Peyer's patch (tissue), 4 donors: ENCODE data around the gene PIGV. TPM values are rescaled to one million over a fixed set of nuclear protein-coding genes. Genes with fewer than 3 reads are reported as not detected.
"Not testable (repeated sequence)": the region's sequence is repeated elsewhere in the genome, so short reads cannot be mapped to it uniquely, and the experiment has no call there.

Experiments used
- DNase-seq, 3 donors: peaks; one replicate each; pipeline ENCODE4 v3.0.0-alpha.2; 2017 to 2019
- H3K27ac ChIP-seq, 4 donors: fragments of 200-600 bp; sonication (generic); one replicate each; pipeline ENCODE4 v1.5.1; 2016 to 2019
- H3K27me3 ChIP-seq, 2 donors: fragments of 200-600 bp; sonication (generic); one replicate each; pipeline ENCODE4 v1.5.1; 2019
- H3K36me3 ChIP-seq, 3 donors: fragments of 200-600 bp; sonication (generic); one replicate each; pipeline ENCODE4 v1.5.1; 2016 to 2019
- H3K4me1 ChIP-seq, 4 donors: fragments of 200-600 bp; sonication (generic); one replicate each; pipeline ENCODE4 v1.5.1; 2016 to 2019
- H3K4me3 ChIP-seq, 4 donors: fragments of 200-600 bp; sonication (generic); 1 replicate in 3 of 4; 2 replicates in 1 of 4; pipeline ENCODE4 v1.5.1; 2016 to 2019; ENCODE audit warnings: mild to moderate bottlenecking in 1 of 4
- H3K9me3 ChIP-seq, 4 donors: fragments of 200-600 bp; sonication (generic); one replicate each; pipeline ENCODE4 v1.5.1; 2016 to 2019; ENCODE audit warnings: mild to moderate bottlenecking in 1 of 4
- POLR2A ChIP-seq, 2 donors: fragments of 450-650 bp; IDR thresholded peaks; one replicate each; pipeline ENCODE4 v1.5.1; 2017; ENCODE audit warnings: antibody characterized with exemption in 2 of 2, mild to moderate bottlenecking in 2 of 2, moderate library complexity in 2 of 2
- small RNA-seq, 2 donors: library from RNA; depleted of rRNA; stranded (forward); fragments of <200 nt; gene quantifications; one replicate each; pipeline ENCODE3, GENCODE V24; 2016
- total RNA-seq, 4 donors: library from RNA; depleted of rRNA; stranded (reverse); fragments of >200 nt; gene quantifications; one replicate each; pipeline ENCODE4 v1.1.0, GENCODE V29; 2016
- TF ChIP-seq, protein P1 (sequence below), 6 experiments: fragments of 450-650 bp in 4 of 6; fragments of 200-600 bp in 2 of 6; sonication (generic) in 1 of 6; IDR thresholded peaks; one replicate each; pipeline ENCODE4 v1.5.1; 2017 to 2019; ENCODE audit warnings: antibody characterized with exemption in 6 of 6, mild to moderate bottlenecking in 3 of 6, moderate library complexity in 1 of 6

Gene PIGV
- total RNA-seq, 4 donors from 2014 or later: 9.9 to 24.5 (median 18.1) TPM

DNA sequence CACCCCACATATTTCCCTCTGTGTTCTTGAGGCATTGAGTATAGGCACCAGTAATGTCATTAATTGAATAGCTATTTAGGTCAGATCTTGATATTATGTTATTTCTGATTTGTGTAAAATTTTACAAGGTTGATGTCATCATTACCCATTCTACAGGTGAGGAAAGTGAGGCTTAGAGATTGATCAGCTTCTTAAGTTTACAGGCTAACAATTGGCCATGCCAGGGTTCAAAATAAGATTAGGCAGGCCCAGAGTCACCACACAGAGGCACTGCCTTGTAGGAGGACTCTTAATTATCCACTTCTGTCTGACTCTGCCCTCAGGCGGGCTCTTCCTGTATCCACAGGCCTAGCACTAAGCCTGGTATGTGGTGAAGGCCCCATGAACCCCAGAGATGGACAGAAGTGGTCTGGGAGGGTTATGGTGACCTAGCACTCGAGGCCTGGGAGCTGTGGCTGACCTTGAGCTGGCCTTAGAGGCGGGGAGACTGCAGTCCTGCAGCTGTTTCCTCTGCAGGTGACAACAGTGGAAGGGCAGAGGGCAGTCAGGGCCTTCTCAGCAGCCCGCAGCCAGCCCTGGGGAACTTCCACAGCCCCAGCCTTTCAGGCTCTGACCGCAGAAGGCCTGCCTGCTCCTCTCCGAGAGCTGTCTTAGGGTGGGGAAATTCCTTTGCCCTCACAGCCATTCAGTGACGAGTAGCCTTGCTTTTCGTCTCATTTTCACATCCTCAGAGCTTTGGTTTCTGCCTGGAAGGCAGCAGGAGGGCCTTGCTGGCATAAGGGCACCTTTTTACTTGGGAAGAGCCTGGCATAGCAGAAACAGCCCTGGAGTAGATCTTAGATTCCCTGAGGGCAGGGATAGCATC is 51.0 kb downstream of the PIGV start:
- H3K36me3 ChIP-seq: peaks cover 0 to 78% (median 0%) of the 10 kb centered on the region in 3 donors
- peak in 2 of 3 donors; percentile 61 to 82 for DNase-seq

DNA sequence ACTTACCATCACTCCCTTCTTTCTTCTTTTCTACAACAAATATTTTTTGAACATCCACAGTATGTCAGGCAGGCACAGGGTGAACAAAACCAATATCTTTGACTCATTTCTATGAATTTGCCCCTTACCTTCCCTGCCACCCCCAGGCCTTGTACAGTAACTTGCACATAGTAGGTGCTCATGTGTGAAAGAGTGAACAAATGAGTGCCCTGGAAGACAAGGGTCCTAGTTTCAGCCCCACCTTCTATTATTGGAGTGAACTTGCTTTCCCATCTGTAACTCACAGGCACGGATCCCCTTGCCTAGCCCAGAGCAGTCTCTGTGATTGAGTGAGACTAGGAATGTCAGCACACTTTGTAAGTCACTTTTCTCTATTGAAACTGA is 51.6 kb downstream of the PIGV start:
- DNase-seq: no peak
- Histone ChIP-seq H3K9me3 (no peaks in the 10 kb centered on the region), H3K27me3 (no peaks in the 10 kb centered on the region), H3K36me3 (peaks cover 0 to 78% (median 0%) of the 10 kb centered on the region in 3 donors), H3K27ac (peak overlapping the region in 3 of 4 donors; percentile 37 to 67 (median 41)), H3K4me3 (no peak overlapping the region), H3K4me1 (peaks cover 0 to 14% (median 2%) of the 10 kb centered on the region in 4 donors)
- TF ChIP-seq, protein P1, sequence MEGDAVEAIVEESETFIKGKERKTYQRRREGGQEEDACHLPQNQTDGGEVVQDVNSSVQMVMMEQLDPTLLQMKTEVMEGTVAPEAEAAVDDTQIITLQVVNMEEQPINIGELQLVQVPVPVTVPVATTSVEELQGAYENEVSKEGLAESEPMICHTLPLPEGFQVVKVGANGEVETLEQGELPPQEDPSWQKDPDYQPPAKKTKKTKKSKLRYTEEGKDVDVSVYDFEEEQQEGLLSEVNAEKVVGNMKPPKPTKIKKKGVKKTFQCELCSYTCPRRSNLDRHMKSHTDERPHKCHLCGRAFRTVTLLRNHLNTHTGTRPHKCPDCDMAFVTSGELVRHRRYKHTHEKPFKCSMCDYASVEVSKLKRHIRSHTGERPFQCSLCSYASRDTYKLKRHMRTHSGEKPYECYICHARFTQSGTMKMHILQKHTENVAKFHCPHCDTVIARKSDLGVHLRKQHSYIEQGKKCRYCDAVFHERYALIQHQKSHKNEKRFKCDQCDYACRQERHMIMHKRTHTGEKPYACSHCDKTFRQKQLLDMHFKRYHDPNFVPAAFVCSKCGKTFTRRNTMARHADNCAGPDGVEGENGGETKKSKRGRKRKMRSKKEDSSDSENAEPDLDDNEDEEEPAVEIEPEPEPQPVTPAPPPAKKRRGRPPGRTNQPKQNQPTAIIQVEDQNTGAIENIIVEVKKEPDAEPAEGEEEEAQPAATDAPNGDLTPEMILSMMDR (IDR thresholded peaks at IDR 0.05): no peak
- TF ChIP-seq POLR2A (IDR thresholded peaks at IDR 0.05): no peak

More for the DNA sequence above, 51.0 kb downstream of the PIGV start:
- H3K4me3 ChIP-seq: no peak overlapping the region
- H3K9me3 ChIP-seq: no peaks in the 10 kb centered on the region
- H3K27ac ChIP-seq: peak overlapping the region in 3 of 4 donors; percentile 37 to 67 (median 41)
- H3K4me1 ChIP-seq: peaks cover 0 to 18% (median 4%) of the 10 kb centered on the region in 4 donors
- TF ChIP-seq, protein P1 (IDR thresholded peaks at IDR 0.05): no peak
- TF ChIP-seq POLR2A (IDR thresholded peaks at IDR 0.05): no peak
- no peaks in the 10 kb centered on the region for H3K27me3 ChIP-seq

DNA sequence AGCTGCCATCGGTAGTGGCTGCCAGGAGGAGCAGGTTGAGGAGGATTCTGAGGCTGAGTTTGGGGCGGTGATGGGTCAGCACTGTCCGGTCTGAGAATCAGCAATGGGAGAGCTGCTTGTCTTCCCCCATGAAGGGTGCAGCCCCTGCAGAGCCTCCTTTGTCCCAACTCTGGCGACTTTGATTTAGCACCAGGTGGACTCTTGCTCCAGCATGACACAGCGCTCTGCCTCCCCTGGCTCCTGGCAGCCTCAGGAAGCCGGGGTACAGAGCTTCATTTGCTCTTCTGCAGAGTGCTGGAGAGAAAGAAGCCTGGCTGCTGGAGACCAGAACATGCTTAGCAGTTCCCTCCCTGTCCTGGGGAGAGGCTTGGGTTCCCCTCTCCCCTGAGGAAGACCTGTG is 52.0 kb downstream of the PIGV start:
- H3K36me3 ChIP-seq: peaks cover 0 to 74% (median 0%) of the 10 kb centered on the region in 3 donors

DNA sequence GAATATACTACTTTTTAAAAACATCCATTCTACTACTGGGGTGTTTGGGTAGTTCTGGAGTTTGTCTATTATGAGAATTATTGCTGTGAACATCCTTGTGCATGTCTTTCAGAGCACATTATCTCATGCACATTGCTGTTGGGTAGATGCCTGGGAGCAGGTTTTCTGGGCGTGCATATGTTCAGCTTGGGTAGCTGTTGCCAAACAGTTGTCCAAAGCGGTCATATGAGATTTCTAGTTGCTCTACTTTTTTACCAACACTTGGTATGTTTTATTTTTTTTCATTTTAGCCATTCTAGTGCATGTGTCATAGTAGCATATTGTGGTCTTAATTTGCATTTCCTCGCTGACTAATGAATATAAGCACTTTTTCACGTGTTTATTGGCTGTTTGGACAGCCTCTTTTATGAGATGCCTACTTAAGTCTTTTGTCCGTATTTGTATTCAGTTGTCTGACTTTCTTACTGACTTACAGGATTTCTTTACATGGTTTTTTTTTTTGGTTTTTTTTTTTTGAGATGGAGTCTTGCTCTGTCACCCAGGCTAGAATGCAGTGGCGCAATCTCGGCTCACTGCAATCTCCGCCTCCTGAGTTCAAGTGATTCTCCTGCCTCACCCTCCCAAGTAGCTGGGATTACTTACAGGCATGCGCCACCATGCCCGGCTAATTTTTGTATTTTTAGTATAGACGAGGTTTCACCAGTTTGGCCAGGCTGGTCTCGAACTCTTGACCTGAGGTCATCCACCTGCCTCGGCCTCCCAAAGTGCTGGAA is 56.9 kb downstream of the PIGV start:
- Histone ChIP-seq H3K27me3 (no peaks in the 10 kb centered on the region), H3K27ac (no peak overlapping the region), H3K4me1 (peaks cover 0 to 11% (median 2%) of the 10 kb centered on the region in 4 donors), H3K9me3 (no peaks in the 10 kb centered on the region), H3K36me3 (peaks cover 0 to 47% (median 0%) of the 10 kb centered on the region in 3 donors), H3K4me3 (no peak overlapping the region)
- no peak for DNase-seq
- TF ChIP-seq POLR2A (IDR thresholded peaks at IDR 0.05): no peak
- TF ChIP-seq, protein P1 (IDR thresholded peaks at IDR 0.05): no peak

More for the DNA sequence above, 52.0 kb downstream of the PIGV start:
- Histone ChIP-seq H3K27me3 (no peaks in the 10 kb centered on the region), H3K4me3 (no peak overlapping the region), H3K9me3 (no peaks in the 10 kb centered on the region), H3K27ac (peak overlapping the region in 1 of 4 donors; percentile 67), H3K4me1 (peaks cover 0 to 14% (median 2%) of the 10 kb centered on the region in 4 donors)
- TF ChIP-seq, protein P1 (IDR thresholded peaks at IDR 0.05): no peak
- no peak for TF ChIP-seq POLR2A (IDR thresholded peaks at IDR 0.05)
- DNase-seq: no peak

DNA sequence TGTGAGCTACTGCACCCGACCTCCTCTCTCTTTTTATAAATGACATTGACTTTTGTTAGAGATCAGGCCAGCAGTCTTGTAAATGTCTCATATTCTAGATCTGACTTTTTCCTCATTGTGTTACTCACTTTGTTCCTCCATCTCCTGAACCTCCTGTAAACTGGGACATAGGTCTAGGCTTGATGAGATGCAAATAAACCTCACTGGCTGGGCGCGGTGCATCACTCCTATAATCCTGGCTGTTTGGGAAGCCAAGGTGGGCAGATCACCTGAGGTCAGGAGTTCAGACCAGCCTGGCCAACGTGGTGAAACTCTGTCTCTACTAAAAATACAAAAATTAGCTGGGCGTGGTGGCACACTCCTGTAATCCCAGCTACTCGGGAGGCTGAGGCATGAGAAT is 60.1 kb downstream of the PIGV start:
- Histone ChIP-seq H3K27ac (peak overlapping the region in 3 of 4 donors; percentile 70 to 96 (median 84)), H3K4me1 (peaks cover 0 to 24% (median 2%) of the 10 kb centered on the region in 4 donors), H3K36me3 (peaks cover 0 to 55% (median 0%) of the 10 kb centered on the region in 3 donors)
- not testable (repeated sequence) for H3K4me3 ChIP-seq, H3K27me3 ChIP-seq, H3K9me3 ChIP-seq, DNase-seq

Small RNA genes within 50 kb of the gene (small RNA-seq; reads per million reads assigned to genes)
- gene RN7SL165P: 0 reads per million in 2 donors

Other genes with a start within 250 kb of the PIGV start
- gene ARID1A, start 91.9 kb upstream of the PIGV start, total RNA-seq: 10 to 100 TPM; 49.4 to 90.8 (median 66.8) TPM
- gene ZDHHC18, start 38.7 kb downstream of the PIGV start, total RNA-seq: 10 to 100 TPM; 12.4 to 40.3 (median 29.0) TPM
- 10 to 100 TPM; 19.8 to 66.6 (median 44.6) TPM for gene SFN, start 75.2 kb downstream of the PIGV start, total RNA-seq
- 10 to 100 TPM; 13.5 to 19.6 (median 17.3) TPM for gene GPN2, start 102.3 kb downstream of the PIGV start, total RNA-seq
- gene GPATCH3, start 112.5 kb downstream of the PIGV start, total RNA-seq: 10 to 100 TPM in 3 of 4 donors, 1 to 10 TPM in 1; 8.4 to 28.5 (median 14.2) TPM
- gene NR0B2, start 126.0 kb downstream of the PIGV start, total RNA-seq: 10 to 100 TPM in 3 of 4 donors, not detected in 1; 16.2 to 46.4 (median 30.7) TPM
- 10 to 100 TPM; 27.8 to 53.6 (median 31.7) TPM for gene NUDC, start 133.8 kb downstream of the PIGV start, total RNA-seq
- 10 to 100 TPM; 13.2 to 40.1 (median 31.8) TPM for gene KDF1, start 172.5 kb downstream of the PIGV start, total RNA-seq
- gene TRNP1, start 205.7 kb downstream of the PIGV start, total RNA-seq: 10 to 100 TPM in 1 of 4 donors, 1 to 10 TPM in 2, not detected in 1; 1.9 to 12.2 (median 3.2) TPM
- 1 to 10 TPM in 1 of 4 donors, under 1 TPM in 2, not detected in 1; 0.70 to 5.1 (median 0.80) TPM for gene TENT5B, start 224.9 kb downstream of the PIGV start, total RNA-seq